Measurements from ENCODE around the gene PRKCE.

PRKCE gene

DNA sequence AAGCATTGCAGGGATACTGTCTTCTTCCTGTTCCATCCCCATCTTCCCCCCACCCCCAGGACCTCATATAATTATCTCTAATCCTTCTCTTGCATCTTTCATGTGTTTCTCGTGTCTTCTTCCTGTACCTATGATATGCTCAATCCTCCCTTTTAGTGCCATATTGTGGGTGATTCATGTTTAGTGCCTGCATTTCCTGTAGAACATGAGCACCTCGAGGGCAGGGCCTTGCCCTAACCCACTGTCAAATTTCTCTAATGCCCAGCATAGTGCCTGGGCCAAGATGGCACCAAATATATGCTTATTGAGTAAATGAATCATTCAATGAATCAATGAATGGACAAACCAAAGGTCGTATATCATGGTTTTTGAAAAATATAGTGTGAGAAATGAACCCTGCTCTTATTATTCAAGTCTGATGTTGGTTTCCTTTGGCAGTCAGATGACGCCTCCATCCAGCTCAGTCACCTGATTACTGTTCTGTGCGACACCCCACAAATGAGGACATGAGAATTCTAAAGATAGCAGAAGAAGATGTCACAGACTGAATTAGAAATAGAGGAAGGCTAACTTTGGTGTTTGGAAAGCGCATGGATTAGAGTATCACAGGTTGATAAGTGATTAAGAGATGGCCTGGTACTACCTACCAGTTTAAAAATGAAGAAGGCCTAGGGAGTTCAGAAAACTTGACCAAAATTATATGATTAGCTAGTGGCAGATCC is 278.4 kb downstream of the PRKCE start:
- TF ChIP-seq, protein P1, sequence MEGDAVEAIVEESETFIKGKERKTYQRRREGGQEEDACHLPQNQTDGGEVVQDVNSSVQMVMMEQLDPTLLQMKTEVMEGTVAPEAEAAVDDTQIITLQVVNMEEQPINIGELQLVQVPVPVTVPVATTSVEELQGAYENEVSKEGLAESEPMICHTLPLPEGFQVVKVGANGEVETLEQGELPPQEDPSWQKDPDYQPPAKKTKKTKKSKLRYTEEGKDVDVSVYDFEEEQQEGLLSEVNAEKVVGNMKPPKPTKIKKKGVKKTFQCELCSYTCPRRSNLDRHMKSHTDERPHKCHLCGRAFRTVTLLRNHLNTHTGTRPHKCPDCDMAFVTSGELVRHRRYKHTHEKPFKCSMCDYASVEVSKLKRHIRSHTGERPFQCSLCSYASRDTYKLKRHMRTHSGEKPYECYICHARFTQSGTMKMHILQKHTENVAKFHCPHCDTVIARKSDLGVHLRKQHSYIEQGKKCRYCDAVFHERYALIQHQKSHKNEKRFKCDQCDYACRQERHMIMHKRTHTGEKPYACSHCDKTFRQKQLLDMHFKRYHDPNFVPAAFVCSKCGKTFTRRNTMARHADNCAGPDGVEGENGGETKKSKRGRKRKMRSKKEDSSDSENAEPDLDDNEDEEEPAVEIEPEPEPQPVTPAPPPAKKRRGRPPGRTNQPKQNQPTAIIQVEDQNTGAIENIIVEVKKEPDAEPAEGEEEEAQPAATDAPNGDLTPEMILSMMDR (IDR thresholded peaks at IDR 0.05; ENCODE audit: extremely low read depth, missing control alignments): no peak
- DNase-seq (ENCODE audit: low spot score): no peak

DNA sequence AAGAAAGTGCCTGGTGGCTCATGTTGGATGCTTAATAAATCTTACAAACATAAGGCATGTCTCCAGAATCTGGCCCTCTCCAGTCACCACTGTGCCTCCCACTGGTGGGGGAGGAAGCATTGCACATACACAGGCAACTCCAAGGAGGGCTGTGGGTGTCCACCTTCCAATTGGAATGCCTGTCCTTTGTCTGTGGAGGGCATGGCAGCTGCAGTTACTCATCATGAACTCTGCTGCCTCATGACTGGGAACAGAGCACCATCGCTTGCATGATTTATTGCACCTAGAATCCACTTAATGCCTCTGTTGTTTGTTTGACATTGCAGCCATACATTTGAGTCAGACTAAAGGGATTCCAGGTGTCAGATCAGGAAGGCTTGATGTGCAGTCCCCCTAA is 278.9 kb downstream of the PRKCE start:
- TF ChIP-seq, protein P1 (IDR thresholded peaks at IDR 0.05; ENCODE audit: extremely low read depth, missing control alignments): no peak
- no peak for DNase-seq (ENCODE audit: low spot score)

DNA sequence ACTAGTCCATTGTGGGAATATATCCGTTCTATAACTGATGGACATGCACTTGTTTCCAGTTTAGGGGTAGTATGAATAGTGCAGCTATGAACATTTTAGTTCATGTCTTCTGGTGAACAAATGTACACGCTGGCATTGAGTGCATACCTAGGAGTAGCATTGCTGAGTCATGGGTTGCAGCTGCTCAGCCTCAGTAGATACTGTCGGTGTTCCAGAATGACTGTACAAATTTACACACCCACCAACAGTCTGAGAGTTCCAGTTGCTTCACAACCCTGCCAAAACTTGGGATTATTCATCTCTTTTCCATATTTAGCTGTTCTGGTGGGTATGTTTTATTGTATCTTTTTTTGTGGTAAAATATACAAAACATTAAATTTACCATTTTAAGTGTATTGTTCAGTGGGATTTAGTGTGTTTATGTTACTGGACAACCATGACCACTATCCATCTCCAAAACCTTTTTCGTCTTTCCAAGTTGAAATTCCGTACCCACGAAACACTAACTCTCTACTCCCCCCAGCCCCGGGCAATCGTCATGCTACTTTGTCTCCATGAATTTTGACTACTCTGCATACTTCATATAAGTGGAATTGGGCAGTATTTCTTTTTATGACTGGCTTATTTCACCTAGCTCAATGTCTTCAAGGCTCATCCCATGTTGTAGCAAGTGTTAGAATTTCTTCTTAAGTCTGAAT is 281.0 kb downstream of the PRKCE start:
- DNase-seq (ENCODE audit: low spot score): no peak
- TF ChIP-seq, protein P1 (IDR thresholded peaks at IDR 0.05; ENCODE audit: extremely low read depth, missing control alignments): no peak

DNA sequence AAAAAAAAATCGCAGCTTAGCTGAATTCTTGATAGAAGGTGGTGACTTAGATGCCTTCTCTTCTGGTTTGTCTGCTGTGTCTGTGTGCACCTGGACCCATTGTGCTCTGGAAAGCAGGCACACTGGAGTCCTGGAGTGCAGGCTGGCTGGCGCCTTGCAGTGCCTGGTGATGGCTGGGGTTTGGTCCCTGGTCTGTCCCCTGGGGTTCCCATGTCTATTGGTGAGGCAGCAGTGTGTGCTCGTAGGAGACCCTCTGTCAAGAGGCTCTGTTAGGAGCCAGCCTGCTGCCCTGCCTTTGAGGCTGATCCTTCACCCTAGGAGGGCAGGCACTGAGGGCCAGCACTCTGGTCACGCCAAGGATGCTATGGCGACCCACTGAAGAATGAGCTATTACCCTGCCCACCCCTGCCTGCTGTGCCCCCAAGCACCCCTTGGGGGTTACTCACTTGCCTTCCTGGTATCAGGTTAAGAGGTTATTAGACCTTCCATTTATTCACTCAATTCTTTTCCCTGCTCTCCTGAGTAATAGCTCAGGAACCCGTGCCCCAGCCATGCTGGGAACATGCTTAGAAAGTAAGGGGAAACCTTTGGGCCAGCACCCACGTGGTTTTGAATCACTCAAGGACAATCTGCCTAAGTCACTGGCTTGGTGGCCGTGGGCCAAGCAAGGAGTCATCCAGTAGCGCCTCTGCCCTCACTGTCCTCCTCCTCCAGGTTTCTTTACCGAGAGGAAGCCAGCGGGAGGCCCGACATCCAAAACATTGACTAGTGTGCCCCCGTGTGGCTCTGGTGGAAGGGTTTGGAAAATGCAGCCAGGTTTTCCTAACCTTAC is 284.5 kb downstream of the PRKCE start:
- peak; percentile 79 for DNase-seq (ENCODE audit: low spot score)
- TF ChIP-seq, protein P1 (IDR thresholded peaks at IDR 0.05; ENCODE audit: extremely low read depth, missing control alignments): peak; percentile 69

DNA sequence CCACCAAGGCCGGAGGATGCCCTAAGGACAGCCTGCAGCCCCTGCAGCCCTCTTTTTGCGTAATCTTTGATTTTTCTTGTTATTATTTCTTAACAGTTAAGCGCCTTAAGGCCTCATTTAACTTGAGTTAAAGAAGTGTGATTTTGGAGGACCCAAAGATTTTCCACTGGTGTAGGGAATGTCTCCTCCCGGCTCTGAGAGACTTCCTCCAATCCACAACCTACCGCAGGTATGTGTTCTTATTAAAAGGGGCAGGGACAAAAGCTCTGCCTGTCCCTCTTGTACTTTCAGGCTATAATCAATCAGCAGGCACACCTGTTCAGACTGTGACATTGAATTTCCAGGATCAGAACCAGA is 285.1 kb downstream of the PRKCE start:
- TF ChIP-seq, protein P1 (IDR thresholded peaks at IDR 0.05; ENCODE audit: extremely low read depth, missing control alignments): peak; percentile 3

DNA sequence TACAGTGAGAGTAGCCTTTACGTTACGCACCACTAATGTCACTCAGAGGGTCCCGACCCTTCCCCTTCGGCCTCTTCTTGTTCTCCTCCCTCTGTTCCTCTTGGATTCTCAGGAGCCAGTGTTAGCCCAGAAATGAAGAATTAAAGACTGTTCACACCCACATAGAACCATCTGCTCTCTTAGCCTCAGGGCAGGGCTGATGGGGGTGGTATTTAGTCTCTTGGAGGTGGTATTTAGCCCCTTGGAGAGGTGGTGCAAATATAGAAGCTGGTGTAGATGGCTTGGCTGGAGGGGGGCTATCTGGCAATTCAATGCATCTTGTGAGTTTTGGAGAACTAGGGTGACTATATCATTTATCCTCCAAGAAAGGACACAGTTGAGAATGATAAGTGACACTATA is 286.5 kb downstream of the PRKCE start:
- DNase-seq (ENCODE audit: low spot score): no peak
- TF ChIP-seq, protein P1 (IDR thresholded peaks at IDR 0.05; ENCODE audit: extremely low read depth, missing control alignments): no peak

More for the DNA sequence above, 285.1 kb downstream of the PRKCE start:
- no peak for DNase-seq (ENCODE audit: low spot score)

Measured in GM20000 (cell line).